ENCODE results near the gene GAREM1. TPM values are rescaled to one million over a fixed set of nuclear protein-coding genes. Genes with fewer than 3 reads are reported as not detected.

The GAREM1 gene
- total RNA-seq, 1 experiment from 2014 or later: 11.1 TPM

DNA sequence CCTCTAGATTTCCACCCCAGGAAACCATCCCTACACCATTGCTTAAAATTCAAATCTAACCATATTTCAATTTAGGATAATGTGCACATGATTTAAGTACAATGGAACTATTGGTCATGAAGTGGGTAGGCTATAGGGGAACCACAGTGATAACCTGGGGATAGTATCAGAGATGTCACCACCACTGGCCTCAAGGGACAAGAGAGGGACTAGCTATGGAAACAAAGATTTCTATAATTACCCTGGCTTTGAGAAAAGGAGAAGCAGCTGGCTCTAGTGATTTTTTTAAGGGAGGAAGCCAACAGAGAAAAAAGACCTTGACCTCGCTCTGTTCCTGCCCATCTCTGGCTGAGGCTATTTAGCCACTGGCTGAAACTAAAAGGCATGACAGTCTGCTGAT lies 148.9 kb downstream of the GAREM1 start:
- no peaks in the 10 kb centered on the region for H3K79me2 ChIP-seq (ENCODE audit: insufficient read depth, low read length)
- no peaks in the 10 kb centered on the region for H3K27me3 ChIP-seq (ENCODE audit: insufficient read depth, low read length)
- no peaks in the 10 kb centered on the region for H3K9me3 ChIP-seq (ENCODE audit: control insufficient read depth in 1 of 2, insufficient read depth in 1 of 2, low read depth in 1 of 2, low read length in 2 of 2)
- no peak overlapping the region for H3K27ac ChIP-seq (ENCODE audit: low read depth, low read length)
- ChIA-PET RAD21 (ENCODE audit: low non-redundant PET in 1 of 2, low total read pairs in 2 of 2, uncharacterized antibody in 2 of 2, unreplicated experiment in 2 of 2) (no interaction called here), CTCF (no interaction called here), POLR2A (no interaction called here)
- no peak overlapping the region for H3K9ac ChIP-seq (ENCODE audit: low read length)
- H3K4me3 ChIP-seq (replicated peaks in 1 of 2; ENCODE audit: low read depth in 1 of 2, low read length in 2 of 2): no peak overlapping the region
- H3K4me1 ChIP-seq (ENCODE audit: control insufficient read depth in 1 of 2, insufficient read depth in 2 of 2, low read length in 2 of 2): peaks cover 6 to 11% of the 10 kb centered on the region in 2 experiments; a peak in 3 of 4 replicates
- intact Hi-C loops (cut with micrococcal nuclease): no loop called here
- H3K36me3 ChIP-seq (ENCODE audit: control insufficient read depth in 1 of 2, insufficient read depth in 2 of 2, low read length in 2 of 2): no peaks in the 10 kb centered on the region
- DNase-seq (ENCODE audit: low read depth, low spot score) (no peak), ATAC-seq (no peak)
- no peak overlapping the region for H3K4me2 ChIP-seq (ENCODE audit: low read length)
- H2AFZ ChIP-seq (ENCODE audit: low read depth, low read length, poor library complexity, severe bottlenecking): no peak overlapping the region
- H3K9me2 ChIP-seq (ENCODE audit: insufficient read depth): no peaks in the 10 kb centered on the region
- TF ChIP-seq FOSL1 (IDR thresholded peaks at IDR 0.05; ENCODE audit: low read depth) (no peak), SP1 (IDR thresholded peaks at IDR 0.05; ENCODE audit: low read depth) (no peak)
- no peaks in the 10 kb centered on the region for H4K20me1 ChIP-seq (ENCODE audit: insufficient read depth)
- BruUV-seq (replicated peaks): no TSS peak

DNA sequence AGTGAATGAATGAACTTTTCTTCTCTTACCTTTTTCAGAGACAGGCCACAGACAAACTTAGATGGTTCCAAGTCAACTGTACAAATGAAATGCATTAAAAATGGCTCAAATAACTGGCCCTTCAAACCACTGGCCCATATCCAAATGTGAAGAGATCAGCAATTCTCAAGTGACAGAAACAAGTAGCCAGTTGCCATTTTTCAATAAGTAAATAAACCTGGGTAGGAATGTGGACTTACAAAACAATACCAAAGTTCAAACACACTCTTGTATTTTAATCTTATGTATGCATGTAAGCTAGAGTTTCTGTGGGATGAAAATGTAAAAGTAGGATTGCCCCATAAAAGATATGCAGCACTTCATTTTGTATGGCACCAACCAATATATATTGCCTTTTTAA lies 151.6 kb downstream of the GAREM1 start:
- no peak overlapping the region for H3K9ac ChIP-seq (ENCODE audit: low read length)
- no peak for ATAC-seq
- CTCF ChIA-PET: no interaction called here

More for the DNA sequence above, 151.6 kb downstream of the GAREM1 start:
- Histone ChIP-seq H3K4me2 (ENCODE audit: low read length) (no peak overlapping the region), H3K79me2 (ENCODE audit: insufficient read depth, low read length) (no peaks in the 10 kb centered on the region), H3K4me1 (ENCODE audit: control insufficient read depth in 1 of 2, insufficient read depth in 2 of 2, low read length in 2 of 2) (peaks cover 6 to 11% of the 10 kb centered on the region in 2 experiments; a peak in 3 of 4 replicates), H3K27me3 (ENCODE audit: insufficient read depth, low read length) (no peaks in the 10 kb centered on the region), H3K9me3 (ENCODE audit: control insufficient read depth in 1 of 2, insufficient read depth in 1 of 2, low read depth in 1 of 2, low read length in 2 of 2) (no peaks in the 10 kb centered on the region), H4K20me1 (ENCODE audit: insufficient read depth) (no peaks in the 10 kb centered on the region), H3K9me2 (ENCODE audit: insufficient read depth) (0 out of 2 replicates have a peak, but pooled peaks cover 2% of the 10 kb centered on the region), H3K4me3 (replicated peaks in 1 of 2; ENCODE audit: low read depth in 1 of 2, low read length in 2 of 2) (no peak overlapping the region), H3K36me3 (ENCODE audit: control insufficient read depth in 1 of 2, insufficient read depth in 2 of 2, low read length in 2 of 2) (no peaks in the 10 kb centered on the region), H3K27ac (ENCODE audit: low read depth, low read length) (no peak overlapping the region), H2AFZ (ENCODE audit: low read depth, low read length, poor library complexity, severe bottlenecking) (no peak overlapping the region)
- no peak for DNase-seq (ENCODE audit: low read depth, low spot score)
- TF ChIP-seq EZH2 (IDR thresholded peaks at IDR 0.05) (no peak), CBX3 (IDR thresholded peaks at IDR 0.05; ENCODE audit: low read depth) (no peak), ZFX (IDR thresholded peaks at IDR 0.05) (no peak), JUND (IDR thresholded peaks at IDR 0.05) (no peak), SRF (IDR thresholded peaks at IDR 0.05; ENCODE audit: low read depth) (no peak), CTCF (IDR thresholded peaks at IDR 0.05 in 2 of 3, conservative IDR thresholded peaks at IDR 0.05 in 1 of 3; ENCODE audit: borderline replicate concordance in 1 of 3, insufficient read depth in 1 of 3, low read depth in 2 of 3, low read length in 2 of 3) (no peak), RAD21 (IDR thresholded peaks at IDR 0.05; ENCODE audit: low read depth) (no peak)
- TF ChIP-seq, protein P1, sequence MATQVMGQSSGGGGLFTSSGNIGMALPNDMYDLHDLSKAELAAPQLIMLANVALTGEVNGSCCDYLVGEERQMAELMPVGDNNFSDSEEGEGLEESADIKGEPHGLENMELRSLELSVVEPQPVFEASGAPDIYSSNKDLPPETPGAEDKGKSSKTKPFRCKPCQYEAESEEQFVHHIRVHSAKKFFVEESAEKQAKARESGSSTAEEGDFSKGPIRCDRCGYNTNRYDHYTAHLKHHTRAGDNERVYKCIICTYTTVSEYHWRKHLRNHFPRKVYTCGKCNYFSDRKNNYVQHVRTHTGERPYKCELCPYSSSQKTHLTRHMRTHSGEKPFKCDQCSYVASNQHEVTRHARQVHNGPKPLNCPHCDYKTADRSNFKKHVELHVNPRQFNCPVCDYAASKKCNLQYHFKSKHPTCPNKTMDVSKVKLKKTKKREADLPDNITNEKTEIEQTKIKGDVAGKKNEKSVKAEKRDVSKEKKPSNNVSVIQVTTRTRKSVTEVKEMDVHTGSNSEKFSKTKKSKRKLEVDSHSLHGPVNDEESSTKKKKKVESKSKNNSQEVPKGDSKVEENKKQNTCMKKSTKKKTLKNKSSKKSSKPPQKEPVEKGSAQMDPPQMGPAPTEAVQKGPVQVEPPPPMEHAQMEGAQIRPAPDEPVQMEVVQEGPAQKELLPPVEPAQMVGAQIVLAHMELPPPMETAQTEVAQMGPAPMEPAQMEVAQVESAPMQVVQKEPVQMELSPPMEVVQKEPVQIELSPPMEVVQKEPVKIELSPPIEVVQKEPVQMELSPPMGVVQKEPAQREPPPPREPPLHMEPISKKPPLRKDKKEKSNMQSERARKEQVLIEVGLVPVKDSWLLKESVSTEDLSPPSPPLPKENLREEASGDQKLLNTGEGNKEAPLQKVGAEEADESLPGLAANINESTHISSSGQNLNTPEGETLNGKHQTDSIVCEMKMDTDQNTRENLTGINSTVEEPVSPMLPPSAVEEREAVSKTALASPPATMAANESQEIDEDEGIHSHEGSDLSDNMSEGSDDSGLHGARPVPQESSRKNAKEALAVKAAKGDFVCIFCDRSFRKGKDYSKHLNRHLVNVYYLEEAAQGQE (IDR thresholded peaks at IDR 0.05; ENCODE audit: low read depth): no peak
- no TSS peak for BruUV-seq (replicated peaks)
- RAD21 ChIA-PET (ENCODE audit: low non-redundant PET in 1 of 2, low total read pairs in 2 of 2, uncharacterized antibody in 2 of 2, unreplicated experiment in 2 of 2): no interaction called here
- intact Hi-C loops (cut with micrococcal nuclease): no loop called here
- POLR2A ChIA-PET: no interaction called here

Data from HCT116 (cell line).